Measurements from ENCODE around the gene PRUNE1.

DNA sequence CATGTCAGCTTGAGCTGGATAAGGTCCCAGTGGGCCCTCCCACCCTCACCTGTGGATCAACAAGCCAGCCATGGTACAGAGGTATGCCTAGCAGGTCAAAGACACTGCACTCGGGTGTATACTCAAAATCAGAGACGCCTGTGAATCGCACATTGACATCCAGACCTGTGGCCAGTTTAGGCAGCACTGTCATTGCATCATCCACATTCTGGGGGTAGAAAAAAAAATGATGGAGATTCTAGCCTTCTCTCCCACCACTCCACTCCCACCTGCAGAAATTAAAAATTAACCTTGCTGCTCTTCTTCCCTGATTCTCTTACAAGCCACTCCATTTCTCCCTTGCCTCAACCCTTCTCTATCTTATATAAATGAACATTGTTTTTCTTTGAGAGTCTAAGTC lies 7.8 kb upstream of the PRUNE1 start:
- no peak for TF ChIP-seq MAX (IDR thresholded peaks at IDR 0.05)
- no peak for TF ChIP-seq CREB1 (IDR thresholded peaks at IDR 0.05; ENCODE audit: low read depth)
- TF ChIP-seq CEBPB (IDR thresholded peaks at IDR 0.05), result no peak
- no peak for TF ChIP-seq YY1 (IDR thresholded peaks at IDR 0.05; ENCODE audit: low read depth)
- TF ChIP-seq TAF1 (IDR thresholded peaks at IDR 0.05; ENCODE audit: low read depth), result no peak
- no peak for TF ChIP-seq TEAD4 (IDR thresholded peaks at IDR 0.05)
- no peak for TF ChIP-seq EP300 (IDR thresholded peaks at IDR 0.05; ENCODE audit: borderline replicate concordance)

All from Ishikawa (cell line).